GM19328 (cell line): Measurements from ENCODE around the gene PLXNA2.

Experiments
- ATAC-seq: cut with Tn5 transposase; IDR thresholded peaks from one replicate; pipeline ENCODE4 v1.9.1; 2021; ENCODE audit warnings: mild to moderate bottlenecking, moderate library complexity; ENCODE audit not compliant: unreplicated experiment

PLXNA2 gene

DNA sequence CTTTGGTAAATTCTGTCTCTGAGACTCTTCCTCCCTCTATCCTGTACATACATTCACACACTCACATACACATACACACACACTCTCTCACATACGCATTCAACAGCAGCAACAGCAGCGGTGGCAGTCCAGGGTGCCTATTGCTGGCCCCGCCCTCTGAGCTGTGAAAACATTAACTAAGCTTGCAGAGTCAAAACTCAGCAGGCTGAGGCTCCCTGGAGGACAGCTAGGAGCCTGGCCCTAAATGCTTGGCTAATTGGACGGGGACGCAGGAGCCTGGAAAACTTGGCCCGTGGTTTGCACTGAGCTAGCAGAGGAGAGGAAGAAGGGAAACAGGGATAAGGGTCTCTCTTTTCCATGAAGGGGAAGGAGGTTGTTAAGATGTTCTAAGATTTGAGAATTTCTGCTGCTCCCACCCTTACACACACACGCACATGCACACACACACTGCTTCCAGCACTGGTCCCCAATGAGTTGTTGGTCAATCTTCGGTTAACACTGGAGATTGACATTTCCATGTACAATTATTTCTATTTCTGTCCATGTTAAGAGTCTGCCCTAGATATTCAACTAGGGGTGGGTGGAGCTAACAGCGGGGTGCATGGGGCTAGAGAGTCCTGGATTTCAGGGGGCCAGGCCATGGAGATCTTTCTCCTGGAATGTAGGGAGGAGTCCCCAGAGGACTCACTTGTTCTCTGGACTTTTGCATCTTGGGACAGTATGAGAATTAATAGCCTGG, 94.2 kb downstream of the PLXNA2 start:
- ATAC-seq: no peak

- ATAC-seq: no peak
Observed at GRCh38 chr1:208149213-208149612, 95.0 kb downstream of the PLXNA2 start.

- no peak for ATAC-seq
Observed at GRCh38 chr1:208148380-208148779, 95.8 kb downstream of the PLXNA2 start.

GRCh38 chr1:208146650-208147049, 97.5 kb downstream of the PLXNA2 start:
- no peak for ATAC-seq

GRCh38 chr1:208145167-208145566, 99.0 kb downstream of the PLXNA2 start:
- no peak for ATAC-seq

DNA sequence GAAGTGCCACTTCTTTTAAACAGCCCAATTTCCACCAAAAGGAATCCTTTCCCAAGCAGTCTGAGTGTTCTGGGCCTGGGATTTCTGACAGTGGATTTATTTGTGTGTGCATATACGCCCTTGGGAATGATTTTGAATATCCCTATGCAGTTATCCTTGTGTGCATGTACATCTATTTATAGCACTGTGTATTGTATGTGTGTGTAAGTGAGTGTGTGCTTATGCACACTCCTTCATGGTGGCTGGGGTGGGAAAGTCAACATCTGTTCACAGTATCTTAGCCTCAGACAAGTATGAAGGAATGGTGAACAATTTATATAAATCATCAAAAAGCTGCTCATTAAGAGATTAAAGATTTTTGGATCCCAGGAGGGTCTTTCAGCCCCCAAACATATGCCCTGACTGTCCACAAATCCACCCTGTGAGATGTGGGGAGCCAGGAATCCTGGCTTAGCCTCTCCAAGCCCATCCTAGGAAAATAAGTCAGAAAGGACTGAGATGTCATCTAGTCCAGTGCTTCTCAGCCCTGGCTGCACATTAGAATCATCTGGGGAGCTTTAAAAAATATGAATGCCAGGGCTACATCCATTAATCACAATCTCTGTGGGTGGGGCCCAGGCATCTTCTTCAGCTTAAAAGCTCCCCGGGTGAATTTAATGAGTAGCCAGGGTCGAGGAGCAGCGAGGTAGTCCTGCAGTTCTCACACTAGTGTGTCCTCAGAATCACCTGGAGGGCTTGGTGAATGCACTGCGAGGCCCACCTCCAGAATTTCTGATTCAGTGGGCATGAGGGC, 101.4 kb downstream of the PLXNA2 start:
- ATAC-seq: no peak

- no peak for ATAC-seq
Observed at GRCh38 chr1:208141610-208142192, 102.5 kb downstream of the PLXNA2 start.

GRCh38 chr1:208139434-208140045, 104.6 kb downstream of the PLXNA2 start:
- no peak for ATAC-seq

GRCh38 chr1:208137193-208137592, 107.0 kb downstream of the PLXNA2 start:
- ATAC-seq: no peak

GRCh38 chr1:208136459-208137182, 107.6 kb downstream of the PLXNA2 start:
- no peak for ATAC-seq

- no peak for ATAC-seq
Observed at GRCh38 chr1:208135354-208135753, 108.8 kb downstream of the PLXNA2 start.

DNA sequence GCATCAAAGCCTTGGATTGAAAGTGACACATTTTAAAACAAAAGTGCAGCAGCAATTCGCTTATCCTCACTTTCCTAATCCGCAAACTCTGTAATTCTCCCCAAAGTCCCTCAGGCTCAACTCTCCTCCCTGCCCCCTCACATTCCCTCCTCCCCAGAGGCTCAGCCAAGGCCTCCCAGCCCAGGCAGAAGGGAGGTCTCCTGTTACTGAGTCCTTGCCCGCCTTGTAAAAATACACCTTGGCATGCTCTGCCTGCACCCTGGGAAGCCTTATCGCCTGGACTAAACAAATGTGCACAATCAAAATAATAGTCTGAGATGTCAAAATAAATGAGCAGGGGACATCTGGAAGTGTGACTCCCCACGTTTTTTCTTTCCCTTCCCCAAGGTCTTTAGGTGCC, 109.7 kb downstream of the PLXNA2 start:
- no peak for ATAC-seq

- no peak for ATAC-seq
Observed at GRCh38 chr1:208133355-208133754, 110.8 kb downstream of the PLXNA2 start.

GRCh38 chr1:208132287-208132882, 111.8 kb downstream of the PLXNA2 start:
- ATAC-seq: peak; percentile 85

- peak; percentile 42 for ATAC-seq
Observed at GRCh38 chr1:208131621-208132286, 112.4 kb downstream of the PLXNA2 start.

- no peak for ATAC-seq
Observed at GRCh38 chr1:208129487-208129886, 114.7 kb downstream of the PLXNA2 start.

GRCh38 chr1:208129060-208129459, 115.1 kb downstream of the PLXNA2 start:
- ATAC-seq: no peak

- ATAC-seq: no peak
Observed at GRCh38 chr1:208127792-208128529, 116.2 kb downstream of the PLXNA2 start.

DNA sequence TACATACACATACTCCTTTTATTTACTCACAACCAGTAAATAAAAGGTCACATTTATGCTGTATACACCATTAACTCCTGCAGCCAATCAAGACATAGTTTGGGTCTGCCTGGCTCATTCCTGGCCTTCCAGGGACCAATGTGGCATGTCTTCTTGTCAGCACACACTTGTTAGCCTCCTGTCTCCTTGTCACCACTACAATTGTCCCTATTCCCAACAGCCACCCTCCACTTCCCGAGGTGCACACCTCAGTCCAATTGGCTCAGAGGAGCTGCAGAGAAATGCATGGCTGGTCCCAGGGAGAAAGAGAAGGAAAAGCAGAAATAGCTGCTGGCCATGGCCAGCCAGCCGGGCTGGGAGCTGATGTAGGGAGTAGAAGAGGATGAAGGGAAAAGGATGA, 116.9 kb downstream of the PLXNA2 start:
- ATAC-seq: no peak
